MM.1S (cell line): Measurements from ENCODE around the gene CFAP97D1.

Source experiments
- DNase-seq: peaks from one replicate; pipeline ENCODE4 v3.0.0-alpha.2; 2015
- H2AFZ ChIP-seq: fragments of 300-600 bp; sonication (generic); 2 replicates; pipeline ENCODE4 v1.6.0; 2016; ENCODE audit warnings: antibody characterized with exemption, low read length
- H3F3A ChIP-seq: fragments of 300-600 bp; sonication (generic); 2 replicates; pipeline ENCODE4 v1.6.1; 2016; ENCODE audit warnings: mild to moderate bottlenecking, antibody characterized with exemption, low read length, moderate library complexity, mixed read lengths; ENCODE audit not compliant: insufficient read depth
- H3K27ac ChIP-seq: fragments of 300-600 bp; sonication (generic); 2 replicates; pipeline ENCODE4 v1.5.1; 2016; ENCODE audit warnings: mild to moderate bottlenecking, low read length
- H3K27me3 ChIP-seq: fragments of 300-600 bp; sonication (generic); replicated peaks from 2 replicates; pipeline ENCODE4 v1.6.0; 2016; ENCODE audit warnings: low read length; ENCODE audit not compliant: insufficient read depth
- H3K36me3 ChIP-seq: fragments of 300-600 bp; sonication (generic); replicated peaks from 2 replicates; pipeline ENCODE4 v1.6.1; 2016; ENCODE audit warnings: mild to moderate bottlenecking, low read length, mixed read lengths; ENCODE audit not compliant: insufficient read depth
- H3K4me1 ChIP-seq: fragments of 300-600 bp; sonication (generic); 2 replicates; pipeline ENCODE4 v1.6.1; 2016; ENCODE audit warnings: low read length, mixed read lengths
- H3K4me2 ChIP-seq: fragments of 300-600 bp; sonication (generic); 2 replicates; pipeline ENCODE4 v1.6.0; 2016; ENCODE audit warnings: low read depth, low read length
- H3K4me3 ChIP-seq: fragments of 300-600 bp; sonication (generic); 2 replicates; pipeline ENCODE4 v1.5.1; 2016; ENCODE audit warnings: low read length, mixed read lengths
- H3K79me2 ChIP-seq: fragments of 300-600 bp; sonication (generic); 2 replicates; pipeline ENCODE4 v1.6.1; 2016; ENCODE audit warnings: mixed run types, low read length, mixed read lengths
- H3K9ac ChIP-seq: fragments of 300-600 bp; sonication (generic); 2 replicates; pipeline ENCODE4 v1.6.1; 2016; ENCODE audit warnings: low read length, mixed read lengths
- H3K9me2 ChIP-seq: fragments of 300-600 bp; sonication (generic); replicated peaks from 2 replicates; pipeline ENCODE4 v1.6.1; 2016; ENCODE audit warnings: mild to moderate bottlenecking, low read length, mixed read lengths; ENCODE audit not compliant: insufficient read depth
- H3K9me3 ChIP-seq: fragments of 300-600 bp; sonication (generic); replicated peaks from 2 replicates; pipeline ENCODE4 v1.6.1; 2016; ENCODE audit warnings: mild to moderate bottlenecking, low read length, mixed read lengths; ENCODE audit not compliant: insufficient read depth
- H4K20me1 ChIP-seq: fragments of 300-600 bp; sonication (generic); 2 replicates; pipeline ENCODE4 v1.6.1; 2016; ENCODE audit warnings: mild to moderate bottlenecking, low read length, moderate library complexity, mixed read lengths; ENCODE audit not compliant: insufficient read depth
- EZH2 ChIP-seq: fragments of 300-600 bp; sonication (generic); optimal IDR thresholded peaks from 2 replicates; pipeline ENCODE3; 2017; ENCODE audit warnings: low read depth, mild to moderate bottlenecking, antibody characterized with exemption, low read length, mixed read lengths
- EZH2phosphoT487 ChIP-seq: fragments of 300-600 bp; sonication (generic); IDR thresholded peaks from 2 replicates; pipeline ENCODE4 v1.6.1; 2018; ENCODE audit warnings: antibody characterized with exemption, low read length
- TF ChIP-seq, protein P1 (sequence below): fragments of 300-600 bp; sonication (generic); IDR thresholded peaks from 2 replicates; pipeline ENCODE4 v1.5.1; 2016; ENCODE audit warnings: antibody characterized with exemption, low read length, mixed read lengths

The CFAP97D1 gene

DNA sequence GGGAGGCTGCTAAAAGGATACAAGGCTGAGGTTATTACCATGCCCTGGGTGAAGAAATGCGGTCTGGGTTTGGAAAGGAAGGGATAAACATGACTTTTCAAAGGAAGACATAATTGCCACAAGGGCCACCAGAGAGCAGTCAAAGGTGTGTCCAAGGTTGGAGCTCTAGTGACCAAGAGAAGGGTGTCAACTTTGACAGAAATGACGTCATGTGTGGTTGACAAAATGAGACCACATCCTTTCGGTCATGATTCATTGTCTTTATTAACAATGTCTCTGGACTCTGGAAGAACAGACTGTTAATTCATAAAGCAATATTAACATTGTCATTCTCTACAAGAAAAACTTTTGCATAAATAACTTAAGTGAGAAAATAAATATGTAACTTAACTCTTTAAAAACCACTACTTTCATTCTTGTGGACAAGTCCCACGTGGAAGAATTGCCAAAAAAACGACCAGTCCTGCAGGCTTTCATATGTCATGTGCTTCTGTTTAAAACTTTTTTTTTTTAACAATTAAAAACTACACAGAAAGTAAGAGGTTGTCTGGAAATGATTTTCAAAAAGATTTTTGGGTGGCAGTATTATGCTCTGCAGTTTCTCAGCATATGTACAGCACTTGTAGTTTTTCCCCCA lies 26.6 kb upstream of the CFAP97D1 start:
- H3K9ac ChIP-seq = no peak overlapping the region
- peaks cover 93% of the 10 kb centered on the region for H3K27me3 ChIP-seq
- no peaks in the 10 kb centered on the region for H3K4me1 ChIP-seq
- no peaks in the 10 kb centered on the region for H3K9me2 ChIP-seq
- no peaks in the 10 kb centered on the region for H3K9me3 ChIP-seq
- no peak overlapping the region for H3K4me3 ChIP-seq
- H3F3A ChIP-seq = no peaks in the 10 kb centered on the region
- H4K20me1 ChIP-seq = no peaks in the 10 kb centered on the region
- no peak overlapping the region for H2AFZ ChIP-seq
- no peaks in the 10 kb centered on the region for H3K79me2 ChIP-seq
- no peak overlapping the region for H3K27ac ChIP-seq
- no peak overlapping the region for H3K4me2 ChIP-seq
- no peak for DNase-seq
- no peak for TF ChIP-seq EZH2
- TF ChIP-seq EZH2phosphoT487 = no peak
- TF ChIP-seq, protein P1, sequence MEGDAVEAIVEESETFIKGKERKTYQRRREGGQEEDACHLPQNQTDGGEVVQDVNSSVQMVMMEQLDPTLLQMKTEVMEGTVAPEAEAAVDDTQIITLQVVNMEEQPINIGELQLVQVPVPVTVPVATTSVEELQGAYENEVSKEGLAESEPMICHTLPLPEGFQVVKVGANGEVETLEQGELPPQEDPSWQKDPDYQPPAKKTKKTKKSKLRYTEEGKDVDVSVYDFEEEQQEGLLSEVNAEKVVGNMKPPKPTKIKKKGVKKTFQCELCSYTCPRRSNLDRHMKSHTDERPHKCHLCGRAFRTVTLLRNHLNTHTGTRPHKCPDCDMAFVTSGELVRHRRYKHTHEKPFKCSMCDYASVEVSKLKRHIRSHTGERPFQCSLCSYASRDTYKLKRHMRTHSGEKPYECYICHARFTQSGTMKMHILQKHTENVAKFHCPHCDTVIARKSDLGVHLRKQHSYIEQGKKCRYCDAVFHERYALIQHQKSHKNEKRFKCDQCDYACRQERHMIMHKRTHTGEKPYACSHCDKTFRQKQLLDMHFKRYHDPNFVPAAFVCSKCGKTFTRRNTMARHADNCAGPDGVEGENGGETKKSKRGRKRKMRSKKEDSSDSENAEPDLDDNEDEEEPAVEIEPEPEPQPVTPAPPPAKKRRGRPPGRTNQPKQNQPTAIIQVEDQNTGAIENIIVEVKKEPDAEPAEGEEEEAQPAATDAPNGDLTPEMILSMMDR = no peak
- H3K36me3 ChIP-seq = no peaks in the 10 kb centered on the region

DNA sequence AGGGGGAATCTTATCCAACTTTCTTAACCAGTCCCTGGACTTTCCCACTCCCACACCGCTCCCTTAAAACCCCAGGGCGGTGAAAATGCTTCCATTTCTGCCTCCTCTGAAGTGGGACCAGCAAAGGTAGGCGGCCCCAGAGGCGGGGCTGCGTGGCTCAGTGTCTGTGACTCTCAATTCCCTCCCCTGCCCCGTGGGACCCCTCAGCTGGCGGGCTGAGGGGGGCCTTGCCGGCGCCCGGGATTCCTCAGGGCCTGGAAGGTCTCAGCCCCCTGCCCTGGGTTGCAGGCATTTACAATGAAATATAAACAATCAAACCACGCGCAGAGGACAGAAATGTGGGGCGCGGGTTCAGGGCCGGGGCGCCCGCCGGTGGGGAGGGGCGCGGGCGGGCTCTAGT lies 25.3 kb upstream of the CFAP97D1 start:
- Histone ChIP-seq H3K4me1 (no peaks in the 10 kb centered on the region), H3K79me2 (no peaks in the 10 kb centered on the region), H3K36me3 (no peaks in the 10 kb centered on the region), H3K4me3 (no peak overlapping the region), H3K9me3 (no peaks in the 10 kb centered on the region), H3K27ac (no peak overlapping the region), H3K4me2 (no peak overlapping the region), H3K9ac (no peak overlapping the region), H3K9me2 (no peaks in the 10 kb centered on the region), H3F3A (no peaks in the 10 kb centered on the region), H4K20me1 (no peaks in the 10 kb centered on the region), H2AFZ (no peak overlapping the region), H3K27me3 (peaks cover 95% of the 10 kb centered on the region)
- DNase-seq = no peak
- TF ChIP-seq EZH2phosphoT487 (no peak), EZH2 (no peak)
- TF ChIP-seq, protein P1 = no peak

DNA sequence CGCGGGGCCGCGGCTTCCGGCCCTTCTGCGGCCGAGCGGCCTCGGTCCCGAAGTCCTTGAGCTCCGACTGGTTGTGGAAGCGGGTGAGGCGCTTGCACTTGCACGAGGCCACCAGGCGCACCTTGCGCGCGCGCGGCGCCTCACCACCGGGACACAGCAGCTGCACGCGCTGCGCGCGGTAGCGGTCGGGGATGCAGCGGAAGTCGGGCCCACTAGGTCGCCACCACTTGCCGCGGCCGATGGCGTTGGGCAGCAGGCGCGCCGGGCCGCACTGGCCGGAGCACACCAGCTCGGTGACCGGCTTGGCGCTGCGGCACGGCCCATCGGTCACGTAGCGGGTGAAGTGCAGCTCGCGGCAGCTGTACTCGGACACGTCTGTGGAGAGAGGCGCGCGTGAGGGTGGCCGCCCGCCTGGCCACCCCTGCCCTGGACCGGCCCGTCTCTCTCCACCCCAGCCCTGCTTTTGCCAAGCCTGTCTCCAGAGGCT lies 24.8 kb upstream of the CFAP97D1 start:
- no peak overlapping the region for H3K4me2 ChIP-seq
- H2AFZ ChIP-seq = no peak overlapping the region
- H4K20me1 ChIP-seq = no peaks in the 10 kb centered on the region
- no peak overlapping the region for H3K9ac ChIP-seq
- H3K27ac ChIP-seq = no peak overlapping the region
- H3F3A ChIP-seq = no peaks in the 10 kb centered on the region
- TF ChIP-seq, protein P1 = no peak
- TF ChIP-seq EZH2 (no peak), EZH2phosphoT487 (no peak)
- no peak for DNase-seq
- no peaks in the 10 kb centered on the region for H3K9me2 ChIP-seq
- H3K4me3 ChIP-seq = no peak overlapping the region
- no peaks in the 10 kb centered on the region for H3K4me1 ChIP-seq
- no peaks in the 10 kb centered on the region for H3K9me3 ChIP-seq
- no peaks in the 10 kb centered on the region for H3K79me2 ChIP-seq
- H3K27me3 ChIP-seq = peaks cover 93% of the 10 kb centered on the region
- H3K36me3 ChIP-seq = no peaks in the 10 kb centered on the region
